HFFc6 (cell line): ENCODE results near the gene HUNK. TPM values are rescaled to one million over a fixed set of nuclear protein-coding genes. Genes with fewer than 3 reads are reported as not detected.
"Not testable (repeated sequence)": the region's sequence is repeated elsewhere in the genome, so short reads cannot be mapped to it uniquely, and the experiment has no call there.

ENCODE experiments used
- DNase-seq: peaks from one replicate; pipeline ENCODE4 v3.0.0-alpha.2; 2018
- H3K27ac Mint-ChIP-seq: 2 replicates; pipeline ENCODE4 v1.8.0; 2020; ENCODE audit warnings: mild to moderate bottlenecking, mixed read lengths
- H3K27me3 Mint-ChIP-seq: 2 replicates; pipeline ENCODE4 v1.8.0; 2021; ENCODE audit warnings: mild to moderate bottlenecking, moderate library complexity, mixed read lengths; ENCODE audit not compliant: insufficient read depth
- H3K36me3 Mint-ChIP-seq: 2 replicates; pipeline ENCODE4 v1.8.0; 2021; ENCODE audit warnings: low read depth, mixed read lengths
- H3K4me1 Mint-ChIP-seq: 2 replicates; pipeline ENCODE4 v1.8.0; 2020; ENCODE audit warnings: low read depth, mixed read lengths
- H3K4me3 Mint-ChIP-seq: 2 replicates; pipeline ENCODE4 v1.8.0; 2020; ENCODE audit warnings: mild to moderate bottlenecking, moderate library complexity, mixed read lengths
- H3K9me3 Mint-ChIP-seq: 2 replicates; pipeline ENCODE4 v1.8.0; 2020; ENCODE audit warnings: mild to moderate bottlenecking, mixed read lengths
- total RNA-seq, 6 experiments: library from RNA; stranded (reverse); fragmentation: NEBNext Ultra II Directional; extraction: Animal tissue kit (Norgen Biotek cat#: 25700); gene quantifications; 2 replicates in 1 of 6; 3 replicates in 5 of 6; pipeline ENCODE4 v1.2.3, GENCODE V29; 2021
- TF ChIP-seq, protein P1 (sequence below): fragments of 200-600 bp; sonication (generic); IDR thresholded peaks from 2 replicates; pipeline ENCODE4 v1.5.0; 2021; ENCODE audit warnings: antibody characterized with exemption, mild to moderate bottlenecking

HUNK gene
- total RNA-seq, 6 experiments from 2014 or later = not detected

- no peaks in the 10 kb centered on the region for H3K4me1 Mint-ChIP-seq
- peaks cover 29% of the 10 kb centered on the region for H3K9me3 Mint-ChIP-seq
- H3K27me3 Mint-ChIP-seq = no peaks in the 10 kb centered on the region; the same call in 1 of the 2 replicates
- no peak overlapping the region for H3K27ac Mint-ChIP-seq
- TF ChIP-seq, protein P1, sequence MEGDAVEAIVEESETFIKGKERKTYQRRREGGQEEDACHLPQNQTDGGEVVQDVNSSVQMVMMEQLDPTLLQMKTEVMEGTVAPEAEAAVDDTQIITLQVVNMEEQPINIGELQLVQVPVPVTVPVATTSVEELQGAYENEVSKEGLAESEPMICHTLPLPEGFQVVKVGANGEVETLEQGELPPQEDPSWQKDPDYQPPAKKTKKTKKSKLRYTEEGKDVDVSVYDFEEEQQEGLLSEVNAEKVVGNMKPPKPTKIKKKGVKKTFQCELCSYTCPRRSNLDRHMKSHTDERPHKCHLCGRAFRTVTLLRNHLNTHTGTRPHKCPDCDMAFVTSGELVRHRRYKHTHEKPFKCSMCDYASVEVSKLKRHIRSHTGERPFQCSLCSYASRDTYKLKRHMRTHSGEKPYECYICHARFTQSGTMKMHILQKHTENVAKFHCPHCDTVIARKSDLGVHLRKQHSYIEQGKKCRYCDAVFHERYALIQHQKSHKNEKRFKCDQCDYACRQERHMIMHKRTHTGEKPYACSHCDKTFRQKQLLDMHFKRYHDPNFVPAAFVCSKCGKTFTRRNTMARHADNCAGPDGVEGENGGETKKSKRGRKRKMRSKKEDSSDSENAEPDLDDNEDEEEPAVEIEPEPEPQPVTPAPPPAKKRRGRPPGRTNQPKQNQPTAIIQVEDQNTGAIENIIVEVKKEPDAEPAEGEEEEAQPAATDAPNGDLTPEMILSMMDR = no peak
- peaks cover 8% of the 10 kb centered on the region for H3K36me3 Mint-ChIP-seq
- no peak for DNase-seq
- H3K4me3 Mint-ChIP-seq = no peak overlapping the region
Observed at GRCh38 chr21:31848326-31848985, 24.4 kb upstream of the HUNK start.

GRCh38 chr21:31850886-31851285 is 21.9 kb upstream of the HUNK start:
- H3K4me3 Mint-ChIP-seq = no peak overlapping the region
- peaks cover 25% of the 10 kb centered on the region for H3K9me3 Mint-ChIP-seq
- H3K4me1 Mint-ChIP-seq = no peaks in the 10 kb centered on the region
- TF ChIP-seq, protein P1 = no peak
- no peak for DNase-seq
- peaks cover 8% of the 10 kb centered on the region for H3K36me3 Mint-ChIP-seq
- no peaks in the 10 kb centered on the region; the same call in 1 of the 2 replicates for H3K27me3 Mint-ChIP-seq
- H3K27ac Mint-ChIP-seq = no peak overlapping the region

- no peak for DNase-seq
- H3K4me3 Mint-ChIP-seq = no peak overlapping the region
- TF ChIP-seq, protein P1 = no peak
- H3K27ac Mint-ChIP-seq = no peak overlapping the region
- H3K4me1 Mint-ChIP-seq = no peaks in the 10 kb centered on the region
- peaks cover 19% of the 10 kb centered on the region for H3K9me3 Mint-ChIP-seq
- H3K27me3 Mint-ChIP-seq = no peaks in the 10 kb centered on the region; the same call in 1 of the 2 replicates
- peaks cover 8% of the 10 kb centered on the region for H3K36me3 Mint-ChIP-seq
Observed at GRCh38 chr21:31855180-31855579, 17.6 kb upstream of the HUNK start.

DNA sequence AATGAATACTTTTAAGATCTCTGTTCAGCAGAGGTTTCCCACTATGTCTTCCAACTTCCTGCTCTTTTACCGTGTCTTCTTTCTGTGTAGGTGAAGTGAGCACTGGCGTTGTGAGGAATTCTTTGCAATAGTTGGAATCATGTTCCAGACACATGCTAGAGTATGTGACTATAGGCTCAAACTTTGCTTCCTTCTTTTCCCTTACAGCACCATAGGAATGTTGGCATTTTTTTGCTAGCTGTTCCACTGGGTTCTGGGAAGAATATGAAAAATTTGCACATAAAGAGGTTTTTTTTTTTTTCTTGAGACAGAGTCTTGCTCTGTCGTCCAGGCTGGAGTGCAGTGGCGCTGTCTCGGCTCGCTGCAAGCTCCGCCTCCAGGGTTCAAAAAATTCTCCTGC is 15.7 kb upstream of the HUNK start:
- TF ChIP-seq, protein P1 = no peak
- no peaks in the 10 kb centered on the region for H3K36me3 Mint-ChIP-seq
- peaks cover 14% of the 10 kb centered on the region for H3K9me3 Mint-ChIP-seq
- H3K4me1 Mint-ChIP-seq = no peaks in the 10 kb centered on the region
- H3K27ac Mint-ChIP-seq = no peak overlapping the region
- DNase-seq = no peak
- no peak overlapping the region for H3K4me3 Mint-ChIP-seq
- H3K27me3 Mint-ChIP-seq = no peaks in the 10 kb centered on the region; the same call in 1 of the 2 replicates

GRCh38 chr21:31857631-31858030 is 15.2 kb upstream of the HUNK start:
- H3K9me3 Mint-ChIP-seq = not testable (repeated sequence)

GRCh38 chr21:31860851-31861250 is 12.0 kb upstream of the HUNK start:
- Mint-ChIP-seq H3K4me3 (no peak overlapping the region), H3K36me3 (no peaks in the 10 kb centered on the region), H3K27me3 (no peaks in the 10 kb centered on the region; the same call in 1 of the 2 replicates), H3K9me3 (peaks cover 13% of the 10 kb centered on the region), H3K27ac (no peak overlapping the region), H3K4me1 (no peaks in the 10 kb centered on the region)
- no peak for DNase-seq
- TF ChIP-seq, protein P1 = no peak

More at GRCh38 chr21:31857631-31858030, 15.2 kb upstream of the HUNK start:
- H3K4me3 Mint-ChIP-seq, DNase-seq, H3K36me3 Mint-ChIP-seq, H3K4me1 Mint-ChIP-seq, H3K27me3 Mint-ChIP-seq, H3K27ac Mint-ChIP-seq: not testable (repeated sequence)
